OCI-LY7 (cell line): Measurements from ENCODE around the gene DIAPH1. TPM values are rescaled to one million over a fixed set of nuclear protein-coding genes. Genes with fewer than 3 reads are reported as not detected.

Source experiments
- BruUV-seq: library from RNA; stranded (reverse); fragments of 400-500 nt; replicated peaks from 2 replicates; lab custom pipeline; 2021; lab: Mats Ljungman, UMichigan
- CTCF ChIA-PET: fragments of 300-600 bp; sonication (Branson Sonifier 250); formaldehyde crosslinking; loops from one replicate; lab custom pipeline; 2022; ENCODE audit warnings: antibody characterized with exemption; ENCODE audit not compliant: unreplicated experiment; lab: Charles Lee
- POLR2A ChIA-PET: fragments of 300-600 bp; sonication (Branson Sonifier 250); formaldehyde crosslinking; loops from one replicate; lab custom pipeline; 2022; ENCODE audit warnings: antibody characterized with exemption; lab: Charles Lee
- DNase-seq: peaks from one replicate; pipeline ENCODE4 v3.0.0-alpha.2; 2015; ENCODE audit warnings: low spot score
- H2AFZ ChIP-seq: fragments of 200-600 bp; sonication (generic), shearing (Covaris generic); 2 replicates; pipeline ENCODE4 v1.6.1; 2014; ENCODE audit warnings: mild to moderate bottlenecking, antibody characterized with exemption, low read length, moderate library complexity
- H3K27ac ChIP-seq: fragments of 200-600 bp; sonication (generic); 2 replicates; pipeline ENCODE4 v1.5.1; 2014; ENCODE audit warnings: mixed run types, low read depth, mild to moderate bottlenecking, moderate library complexity, low read length, inconsistent platforms; ENCODE audit not compliant: poor library complexity, severe bottlenecking
- H3K36me3 ChIP-seq: fragments of 200-600 bp; sonication (generic); 2 replicates; pipeline ENCODE4 v1.6.1; 2014; ENCODE audit warnings: mild to moderate bottlenecking, antibody characterized with exemption, low read length, moderate library complexity, mixed read lengths; ENCODE audit not compliant: insufficient read depth
- H3K4me1 ChIP-seq: fragments of 200-600 bp; sonication (generic); 2 replicates; pipeline ENCODE4 v1.5.1; 2014; ENCODE audit warnings: mild to moderate bottlenecking, low read length; ENCODE audit not compliant: insufficient read depth, poor library complexity, severe bottlenecking
- H3K4me2 ChIP-seq: fragments of 200-600 bp; sonication (generic); 2 replicates; pipeline ENCODE4 v1.6.1; 2014; ENCODE audit warnings: mild to moderate bottlenecking, low read length
- H3K4me3 ChIP-seq: fragments of 200-600 bp; sonication (generic); 2 replicates; pipeline ENCODE4 v1.5.1; 2014; ENCODE audit warnings: mild to moderate bottlenecking, low read depth, low read length; ENCODE audit not compliant: poor library complexity, severe bottlenecking
- H3K79me2 ChIP-seq: fragments of 200-600 bp; sonication (generic); 2 replicates; pipeline ENCODE4 v1.6.1; 2016; ENCODE audit warnings: low read depth, mild to moderate bottlenecking, low read length, moderate library complexity, mixed read lengths; ENCODE audit not compliant: insufficient read depth
- H3K9me2 ChIP-seq: fragments of 200-600 bp; sonication (generic); 2 replicates; pipeline ENCODE4 v1.6.1; 2016; ENCODE audit warnings: mild to moderate bottlenecking, low read length, mixed read lengths; ENCODE audit not compliant: insufficient read depth
- H3K9me3 ChIP-seq: fragments of 200-600 bp; sonication (generic); 2 replicates; pipeline ENCODE4 v1.6.1; 2014; ENCODE audit warnings: mild to moderate bottlenecking, mixed run types, low read length, mixed read lengths
- H4K20me1 ChIP-seq: fragments of 200-600 bp; sonication (generic); 2 replicates; pipeline ENCODE4 v1.6.1; 2014; ENCODE audit warnings: mild to moderate bottlenecking, antibody characterized with exemption, low read length, moderate library complexity, mixed read lengths; ENCODE audit not compliant: insufficient read depth
- CTCF ChIP-seq: fragments of 200-600 bp; sonication (generic); conservative IDR thresholded peaks from 2 replicates; pipeline ENCODE4 v1.5.1; 2014; ENCODE audit warnings: mild to moderate bottlenecking, antibody characterized with exemption, low read length, moderate library complexity, mixed read lengths
- EZH2phosphoT487 ChIP-seq: fragments of 200-600 bp; sonication (generic); IDR thresholded peaks from 2 replicates; pipeline ENCODE4 v1.6.1; 2018; ENCODE audit warnings: low read depth, borderline replicate concordance, mild to moderate bottlenecking, mixed run types, antibody characterized with exemption, low read length, moderate library complexity, mixed read lengths
- intact Hi-C: fragments of 100-400 bp; cut with micrococcal nuclease; formaldehyde crosslinking; loops from one replicate; pipeline ENCODE4 v1.10.0; 2022; ENCODE audit not compliant: unreplicated experiment
- total RNA-seq, 2 experiments: library from RNA; depleted of rRNA in 1 of 2; stranded (reverse); fragments of >200 nt in 1 of 2; shearing (Covaris generic) in 1 of 2; gene quantifications; 2 replicates each; pipeline ENCODE4 v1.2.3, GENCODE V29; 2014 to 2022

Gene DIAPH1
- total RNA-seq, 2 experiments from 2014 or later = 78.8 to 174 TPM

GRCh38 chr5:141506381-141507155, 112.2 kb downstream of the DIAPH1 start:
- H3K9me2 ChIP-seq = no peaks in the 10 kb centered on the region
- TF ChIP-seq CTCF (no peak), EZH2phosphoT487 (no peak)
- peak overlapping the region; percentile 99 for H3K27ac ChIP-seq
- peaks cover 92% of the 10 kb centered on the region for H3K4me1 ChIP-seq
- peak; percentile 55 for DNase-seq
- no peak overlapping the region for H2AFZ ChIP-seq
- CTCF ChIA-PET = interaction anchor here (0.8 to 9.6 kb wide), 5 partner anchors 20 to 43 kb away, joined by 3 to 138 read pairs (median 5); partner anchors contain the start of gene PCDHGC3
- H3K36me3 ChIP-seq = peaks cover 47% of the 10 kb centered on the region
- peaks cover 12% of the 10 kb centered on the region; the same call in 1 of the 2 replicates for H3K79me2 ChIP-seq
- BruUV-seq = no TSS peak
- intact Hi-C loops = loop anchor here (1.0 to 2.0 kb wide), 4 partner anchors 23 to 50 kb away; partner anchors contain the start of gene PCDHGC3
- peak overlapping the region; percentile 65 for H3K4me3 ChIP-seq
- POLR2A ChIA-PET = interaction anchor here (0.5 to 17.7 kb wide), 10 partner anchors 9 to 1394 kb away, joined by 3 to 328 read pairs (median 6); partner anchors contain the start of genes PCDHGB3, PCDHGC3, PCDHGC4 and PCDHGC5
- H3K4me2 ChIP-seq = peak overlapping the region; percentile 94
- no peaks in the 10 kb centered on the region for H4K20me1 ChIP-seq
- no peaks in the 10 kb centered on the region for H3K9me3 ChIP-seq

GRCh38 chr5:141504216-141504615, 114.6 kb downstream of the DIAPH1 start:
- no peaks in the 10 kb centered on the region for H4K20me1 ChIP-seq
- intact Hi-C loops = no loop called here
- no peaks in the 10 kb centered on the region for H3K79me2 ChIP-seq
- H3K4me1 ChIP-seq = peaks cover 68% of the 10 kb centered on the region
- BruUV-seq = no TSS peak
- H3K4me2 ChIP-seq = peak overlapping the region; percentile 94
- H3K4me3 ChIP-seq = no peak overlapping the region
- 0 out of 2 replicates have a peak, but pooled peaks have one; percentile 21 for TF ChIP-seq CTCF
- TF ChIP-seq EZH2phosphoT487 = no peak
- peak overlapping the region; percentile 99 for H3K27ac ChIP-seq
- ChIA-PET POLR2A (interaction anchor here (1.7 to 17.7 kb wide), 4 partner anchors 12 to 29 kb away, joined by 7 to 328 read pairs (median 108); partner anchors contain the start of genes PCDHGC3 and PCDHGC4), CTCF (no interaction called here)
- H2AFZ ChIP-seq = no peak overlapping the region
- DNase-seq = peak; percentile 75
- H3K9me2 ChIP-seq = no peaks in the 10 kb centered on the region
- H3K36me3 ChIP-seq = peaks cover 42% of the 10 kb centered on the region
- no peaks in the 10 kb centered on the region for H3K9me3 ChIP-seq
